Neural cell (in vitro differentiated cells): Measurements from ENCODE around the gene DOCK10. TPM values are rescaled to one million over a fixed set of nuclear protein-coding genes. Genes with fewer than 3 reads are reported as not detected.

Experiments
- H2AFZ ChIP-seq: fragments of 200-600, 300-800 bp; sonication (generic), shearing (Covaris generic); 2 replicates; pipeline ENCODE4 v1.6.0; 2014; ENCODE audit warnings: low read depth, mild to moderate bottlenecking, antibody characterized with exemption, low read length, moderate library complexity
- H3F3A ChIP-seq: fragments of 200-600 bp; shearing (Covaris generic); 2 replicates; pipeline ENCODE4 v1.6.1; 2016; ENCODE audit warnings: mild to moderate bottlenecking, moderate library complexity, mixed read lengths, antibody characterized with exemption, low read length; ENCODE audit not compliant: insufficient read depth, poor library complexity, severe bottlenecking
- H3K27ac ChIP-seq: fragments of 200-600, 300-800 bp; sonication (generic), shearing (Covaris generic); 2 replicates; pipeline ENCODE4 v1.5.1; 2014; ENCODE audit warnings: mild to moderate bottlenecking, low read length, moderate library complexity
- H3K27me3 ChIP-seq: fragments of 300-800, 200-600 bp; sonication (generic), shearing (Covaris generic); 2 replicates; pipeline ENCODE4 v1.6.0; 2014; ENCODE audit warnings: mild to moderate bottlenecking, low read depth, low read length, moderate library complexity; ENCODE audit not compliant: insufficient read depth
- H3K36me3 ChIP-seq: fragments of 300-800, 200-600 bp; sonication (generic), shearing (Covaris generic); 2 replicates; pipeline ENCODE4 v1.5.1; 2014; ENCODE audit warnings: mild to moderate bottlenecking, antibody characterized with exemption, low read length, moderate library complexity; ENCODE audit not compliant: insufficient read depth
- H3K4me2 ChIP-seq: fragments of 300-800, 200-600 bp; sonication (generic), shearing (Covaris generic); 2 replicates; pipeline ENCODE4 v1.6.0; 2014; ENCODE audit warnings: mild to moderate bottlenecking, low read length
- H3K4me3 ChIP-seq: fragments of 300-800, 200-600 bp; sonication (generic), shearing (Covaris generic); 2 replicates; pipeline ENCODE4 v1.5.1; 2014; ENCODE audit warnings: mild to moderate bottlenecking, low read length, moderate library complexity
- H3K79me2 ChIP-seq: fragments of 200-600 bp; shearing (Covaris generic); replicated peaks from 2 replicates; pipeline ENCODE4 v1.6.0; 2014; ENCODE audit warnings: mild to moderate bottlenecking, low read length, moderate library complexity; ENCODE audit not compliant: insufficient read depth
- H3K9ac ChIP-seq: fragments of 300-800, 200-600 bp; sonication (generic), shearing (Covaris generic); 2 replicates; pipeline ENCODE4 v1.6.1; 2016; ENCODE audit warnings: mild to moderate bottlenecking, low read length, mixed read lengths
- H3K9me2 ChIP-seq: fragments of 200-600 bp; shearing (Covaris generic); 2 replicates; pipeline ENCODE4 v1.6.1; 2016; ENCODE audit warnings: mild to moderate bottlenecking, low read length, mixed read lengths; ENCODE audit not compliant: insufficient read depth
- H3K9me3 ChIP-seq: fragments of 200-600, 300-800 bp; sonication (generic), shearing (Covaris generic); 2 replicates; pipeline ENCODE4 v1.6.1; 2016; ENCODE audit warnings: mild to moderate bottlenecking, mixed run types, low read length, moderate library complexity, mixed read lengths
- H4K20me1 ChIP-seq: fragments of 200-600 bp; shearing (Covaris generic); 2 replicates; pipeline ENCODE4 v1.6.1; 2016; ENCODE audit warnings: mild to moderate bottlenecking, mixed run types; ENCODE audit not compliant: insufficient read depth
- CTCF ChIP-seq: fragments of 450-650 bp; IDR thresholded peaks from 2 replicates; pipeline ENCODE4 v1.5.1; 2014; ENCODE audit warnings: antibody characterized with exemption, mild to moderate bottlenecking, moderate library complexity; ENCODE audit not compliant: poor library complexity, severe bottlenecking
- EP300 ChIP-seq: fragments of 450-650 bp; conservative IDR thresholded peaks from 2 replicates; pipeline ENCODE4 v1.6.1; 2014; ENCODE audit warnings: antibody characterized with exemption, mild to moderate bottlenecking, moderate library complexity; ENCODE audit not compliant: poor library complexity, severe bottlenecking
- EZH2 ChIP-seq: fragments of 200-600, 300-800 bp; shearing (Covaris generic), sonication (generic); IDR thresholded peaks from 2 replicates; pipeline ENCODE4 v1.6.1; 2014; ENCODE audit warnings: antibody characterized with exemption, low read length, borderline replicate concordance, mild to moderate bottlenecking; ENCODE audit not compliant: insufficient read depth, poor library complexity, severe bottlenecking
- MXI1 ChIP-seq: fragments of 450-650 bp; conservative IDR thresholded peaks from 2 replicates; pipeline ENCODE4 v1.6.1; 2014; ENCODE audit warnings: antibody characterized with exemption, mild to moderate bottlenecking; ENCODE audit not compliant: poor library complexity, severe bottlenecking
- POLR2AphosphoS5 ChIP-seq: IDR thresholded peaks from 2 replicates; pipeline ENCODE4 v1.6.1; 2012
- RAD21 ChIP-seq: fragments of 450-650 bp; conservative IDR thresholded peaks from 2 replicates; pipeline ENCODE4 v1.6.1; 2014; ENCODE audit warnings: antibody characterized with exemption, mild to moderate bottlenecking, moderate library complexity
- REST ChIP-seq: IDR thresholded peaks from 2 replicates; pipeline ENCODE4 v1.6.1; 2012; ENCODE audit warnings: borderline replicate concordance
- SMC3 ChIP-seq: fragments of 450-650 bp; conservative IDR thresholded peaks from 2 replicates; pipeline ENCODE4 v1.6.1; 2014; ENCODE audit warnings: antibody characterized with exemption, mild to moderate bottlenecking, moderate library complexity; ENCODE audit not compliant: poor library complexity
- TAF1 ChIP-seq: IDR thresholded peaks from 2 replicates; pipeline ENCODE4 v1.6.1; 2012; ENCODE audit warnings: low read depth
- polyA plus RNA-seq: library from polyadenylated mRNA; depleted of rRNA; stranded (reverse); fragments of >200 nt; gene quantifications from 2 replicates; pipeline ENCODE4 v1.2.3, GENCODE V29; 2014

Gene DOCK10
- polyA plus RNA-seq, 1 donor from 2014 or later, result 0.37 TPM

GRCh38 chr2:225074366-225074765, 32.1 kb upstream of the DOCK10 start:
- Histone ChIP-seq H3K9ac (no peak overlapping the region), H3K9me3 (no peaks in the 10 kb centered on the region), H3K4me2 (no peak overlapping the region), H3K27me3 (no peaks in the 10 kb centered on the region), H3K79me2 (no peaks in the 10 kb centered on the region), H3K27ac (no peak overlapping the region), H3K36me3 (no peaks in the 10 kb centered on the region), H3K9me2 (no peaks in the 10 kb centered on the region), H2AFZ (no peak overlapping the region), H4K20me1 (no peaks in the 10 kb centered on the region), H3K4me3 (no peak overlapping the region), H3F3A (no peaks in the 10 kb centered on the region)
- no peak for TF ChIP-seq MXI1
- TF ChIP-seq REST, result no peak
- no peak for TF ChIP-seq CTCF
- TF ChIP-seq POLR2AphosphoS5, result no peak
- TF ChIP-seq SMC3, result no peak
- no peak for TF ChIP-seq EP300
- TF ChIP-seq EZH2, result no peak
- TF ChIP-seq RAD21, result no peak
- no peak for TF ChIP-seq TAF1

- Histone ChIP-seq H3K27me3 (no peaks in the 10 kb centered on the region), H3K4me2 (no peak overlapping the region), H3K27ac (no peak overlapping the region), H3K4me3 (no peak overlapping the region), H3K9me3 (no peaks in the 10 kb centered on the region), H2AFZ (no peak overlapping the region), H3K9me2 (no peaks in the 10 kb centered on the region), H3K79me2 (no peaks in the 10 kb centered on the region), H3K36me3 (no peaks in the 10 kb centered on the region), H3K9ac (no peak overlapping the region), H3F3A (no peaks in the 10 kb centered on the region), H4K20me1 (no peaks in the 10 kb centered on the region)
- TF ChIP-seq EZH2 (no peak), EP300 (no peak), REST (no peak), CTCF (no peak), SMC3 (no peak), POLR2AphosphoS5 (no peak), RAD21 (no peak), TAF1 (no peak), MXI1 (no peak)
These were observed 30.9 kb upstream of the DOCK10 start for GRCh38 chr2:225073198-225073597.
